Activated gamma-delta T cell (primary cell): ENCODE data around the gene CIAO1.
"Not testable (repeated sequence)": the region's sequence is repeated elsewhere in the genome, so short reads cannot be mapped to it uniquely, and the experiment has no call there.

Source experiments
- DNase-seq: peaks from one replicate; lab custom pipeline; 2025; lab: John Stamatoyannopoulos, UW
- total RNA-seq, 2 donors: gene quantifications; one replicate each; lab custom pipeline; 2026; lab: John Stamatoyannopoulos, UW

CIAO1 gene
- total RNA-seq, result 177 to 180 reads per million in 2 donors

DNA sequence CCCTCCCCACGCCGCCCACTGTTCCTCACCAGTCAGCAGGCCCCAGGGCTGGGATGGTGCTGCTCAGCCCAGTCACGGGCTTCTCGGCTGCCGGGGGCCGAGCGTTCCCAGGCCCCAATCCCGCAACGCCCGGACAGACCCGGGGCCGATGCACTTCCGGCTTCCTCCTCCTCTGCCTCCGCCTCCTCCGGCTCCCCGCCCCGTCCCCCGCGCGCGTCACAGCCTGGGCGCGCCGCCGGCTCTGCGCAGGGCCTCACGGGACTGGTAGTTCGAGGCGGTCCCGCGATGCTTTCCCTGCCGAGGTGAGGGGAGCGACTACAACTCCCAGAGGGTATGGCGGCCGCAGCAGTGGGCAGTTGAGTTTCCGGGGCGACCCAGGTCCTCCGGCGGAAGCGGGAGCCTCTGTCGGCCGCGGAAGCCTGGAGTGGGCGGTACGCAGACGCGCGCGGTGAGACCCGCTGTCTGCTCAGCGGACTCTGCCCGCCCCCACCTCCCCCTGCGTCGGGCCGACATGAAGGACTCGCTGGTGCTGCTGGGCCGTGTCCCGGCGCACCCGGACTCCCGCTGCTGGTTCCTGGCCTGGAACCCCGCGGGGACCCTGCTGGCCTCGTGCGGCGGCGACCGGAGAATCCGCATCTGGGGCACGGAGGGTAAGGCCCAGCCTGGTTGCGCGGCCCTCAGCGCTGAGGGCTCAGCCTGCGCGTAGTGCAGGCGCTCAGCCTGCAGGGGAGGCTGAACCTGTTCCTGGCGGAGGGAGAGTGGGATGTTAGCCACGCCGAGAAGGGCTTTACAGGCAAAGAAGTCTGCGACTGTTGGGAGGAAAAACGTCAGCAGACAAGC is at the start of gene CIAO1, which contains the start of gene TMEM127:
Gene CIAO1 (plus strand): TSS at position 386 of the 840 bp plus-strand sequence. CDS start 126 bp downstream, at position 512.
Gene TMEM127 (minus strand): TSS at position 158 of the 840 bp plus-strand sequence. CDS start 616 bp downstream, outside the sequence.
- peak; percentile 98 for DNase-seq

DNA sequence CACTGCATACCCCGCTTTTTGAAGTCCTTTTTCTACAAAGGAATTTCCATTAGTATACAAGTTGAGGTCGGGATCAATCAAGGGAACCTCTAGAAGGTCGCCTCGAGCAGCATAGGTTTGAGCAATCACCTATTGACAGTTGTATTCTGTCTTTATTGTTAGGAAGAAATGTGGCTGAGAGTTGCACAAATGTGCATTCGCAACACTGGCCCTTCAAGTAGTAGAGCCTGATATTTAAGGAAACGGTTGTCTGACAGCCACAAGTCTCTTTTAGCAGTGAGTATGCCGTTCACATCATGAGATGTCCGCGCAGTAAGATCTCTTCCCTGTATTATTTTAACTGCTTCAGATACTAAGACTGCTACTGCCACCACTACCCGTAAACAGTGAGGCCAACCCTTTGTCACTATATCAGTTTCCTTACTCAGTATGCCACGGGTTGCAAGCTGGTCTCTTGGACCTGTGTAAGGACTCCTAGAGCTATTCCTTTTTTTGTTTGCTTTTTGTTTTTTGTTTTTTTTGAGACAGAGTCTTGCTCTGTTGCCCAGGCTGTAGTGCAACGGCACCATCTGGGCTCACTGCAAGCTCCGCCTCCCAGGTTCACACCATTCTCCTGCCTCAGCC is 47.4 kb upstream of the CIAO1 start:
- DNase-seq, result no peak

DNA sequence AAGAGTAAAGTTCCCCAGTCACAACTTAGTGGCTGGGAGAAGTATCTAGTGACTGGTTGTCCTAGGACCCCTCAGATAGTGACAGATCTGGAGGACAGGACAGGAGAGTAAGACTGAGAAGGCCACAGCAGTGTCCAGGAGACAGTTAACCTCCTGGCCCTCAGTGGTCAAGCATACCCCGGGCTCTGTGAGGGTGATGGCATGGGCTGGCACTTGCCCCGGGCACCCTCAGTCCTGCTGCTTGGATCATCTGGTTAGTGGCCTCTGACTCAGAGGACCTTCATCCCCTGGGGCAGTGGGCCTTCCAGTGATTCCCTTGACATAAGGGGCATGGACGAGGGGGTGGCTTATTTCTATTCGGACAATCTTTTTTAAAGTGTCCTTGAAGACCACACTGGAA is 46.1 kb upstream of the CIAO1 start:
- DNase-seq, result not testable (repeated sequence)

DNA sequence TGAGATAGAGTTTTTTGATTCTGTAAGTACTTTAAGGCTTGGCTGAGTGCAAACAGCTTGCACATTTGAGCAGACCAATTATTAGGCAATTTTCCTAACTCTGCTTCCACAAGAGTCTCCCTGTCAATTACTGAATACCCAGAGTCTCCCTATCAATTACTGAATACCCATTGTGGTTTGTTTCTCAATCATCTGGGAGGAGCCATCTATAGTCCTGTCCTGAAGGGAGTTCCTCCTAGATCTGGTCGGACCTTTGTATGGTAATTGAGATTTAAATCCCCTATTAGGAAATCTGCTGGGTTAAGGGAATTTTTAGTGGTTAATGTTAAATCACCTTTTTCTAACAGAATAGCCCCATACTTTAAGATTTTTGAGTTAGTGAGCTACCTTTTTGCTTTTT is 44.9 kb upstream of the CIAO1 start:
- not testable (repeated sequence) for DNase-seq

DNA sequence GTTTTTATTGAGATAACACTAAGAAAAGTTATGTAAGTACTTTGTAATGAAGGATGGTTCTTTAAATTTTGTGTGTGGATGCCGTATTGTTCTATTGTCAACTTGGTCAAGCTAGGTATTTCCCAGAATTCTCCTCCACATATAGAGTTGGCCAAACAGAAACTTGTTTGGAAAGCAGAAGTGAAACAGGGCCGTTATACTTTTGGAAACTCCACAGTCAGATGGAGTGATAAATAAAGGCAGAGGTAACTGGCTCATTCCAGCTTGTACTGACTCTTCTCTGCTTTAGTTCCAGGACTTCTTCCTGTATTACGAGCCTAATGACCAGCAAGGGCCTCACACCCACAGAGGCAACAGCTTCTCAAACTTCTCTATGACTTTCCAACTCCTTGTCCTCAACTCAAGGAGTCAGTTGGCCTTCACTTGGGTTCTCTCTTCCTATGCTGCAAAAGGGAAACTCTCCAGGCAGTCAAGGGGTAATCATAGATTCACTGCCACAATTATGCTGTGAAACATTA is 41.0 kb upstream of the CIAO1 start:
- no peak for DNase-seq

DNA sequence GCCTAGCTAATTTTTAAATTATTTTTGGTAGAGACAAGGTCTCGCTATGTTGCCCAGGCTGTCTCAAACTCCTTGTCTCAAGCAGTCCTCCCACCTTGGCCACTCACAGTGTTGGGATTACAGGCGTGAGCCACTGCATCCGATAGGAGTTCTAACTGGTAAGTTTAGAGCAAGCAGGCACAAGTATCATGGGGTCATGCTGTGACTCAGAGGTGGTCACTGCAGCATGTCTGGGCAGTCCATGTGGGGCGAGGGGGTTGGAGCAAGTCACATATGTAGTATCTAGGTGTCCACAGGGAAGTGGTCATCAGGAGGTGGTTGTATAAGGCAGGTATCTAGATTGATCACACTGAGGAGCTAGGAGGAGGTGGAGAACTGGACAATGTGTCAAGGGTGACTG is 34.7 kb upstream of the CIAO1 start:
- DNase-seq, result no peak

DNA sequence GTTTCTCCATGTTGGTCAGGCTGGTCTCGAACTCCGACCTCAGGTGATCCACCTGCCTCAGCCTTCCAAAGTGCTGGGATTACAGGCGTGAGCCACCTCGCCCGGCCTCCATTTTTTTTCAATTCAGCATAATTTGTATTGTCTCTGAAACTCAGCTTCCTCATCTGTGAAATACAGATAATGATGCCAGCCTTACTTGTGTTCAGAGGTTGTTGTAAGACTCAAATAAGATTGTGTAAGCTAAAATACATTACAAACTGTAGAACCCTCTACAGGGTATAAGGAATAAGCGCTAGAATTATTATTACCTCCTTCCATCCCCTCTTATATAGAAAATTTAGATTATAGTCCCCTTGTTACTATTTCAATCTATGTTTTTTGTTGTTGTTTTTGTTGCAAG is 32.6 kb upstream of the CIAO1 start:
- no peak for DNase-seq

DNA sequence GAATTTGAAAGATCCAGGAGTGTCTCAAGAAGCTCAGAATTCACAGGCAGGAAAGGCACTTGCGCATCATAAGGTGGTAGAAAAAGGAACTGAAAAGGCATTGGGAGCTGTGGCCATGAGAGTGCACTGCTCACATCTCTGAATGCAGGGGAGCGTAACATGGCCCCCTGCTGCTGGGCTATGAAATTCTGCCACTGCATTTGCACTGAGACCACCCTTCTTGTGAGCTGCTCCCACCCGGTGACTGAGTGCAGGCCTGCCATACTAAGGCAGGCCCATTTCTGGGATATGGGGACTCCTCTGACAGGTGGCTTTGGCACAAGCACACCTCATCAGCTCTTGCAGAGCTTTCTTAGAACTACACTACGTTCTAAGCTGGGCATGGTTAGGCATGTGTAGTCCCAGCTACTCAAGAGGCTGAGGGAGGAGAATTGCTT is 32.1 kb upstream of the CIAO1 start:
- no peak for DNase-seq

DNA sequence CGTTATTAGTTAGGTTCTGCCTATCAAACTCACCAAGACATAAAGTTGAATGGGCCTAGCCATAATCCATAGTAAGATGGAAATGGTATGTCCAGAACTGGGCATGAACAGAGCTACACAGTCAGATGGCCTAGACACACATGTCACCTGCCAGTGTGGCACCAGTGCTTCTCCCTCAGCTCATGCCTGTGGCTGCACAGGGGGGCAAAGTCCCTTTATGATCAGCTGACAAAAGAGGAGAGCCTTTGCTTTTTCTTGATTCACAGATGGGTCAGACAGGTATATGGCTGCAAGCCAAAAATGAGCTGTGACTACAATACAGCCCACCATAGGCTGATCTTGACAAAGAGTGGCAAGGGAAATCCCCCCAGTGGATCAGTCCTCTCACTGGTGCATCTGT is 29.1 kb upstream of the CIAO1 start:
- DNase-seq, result no peak

DNA sequence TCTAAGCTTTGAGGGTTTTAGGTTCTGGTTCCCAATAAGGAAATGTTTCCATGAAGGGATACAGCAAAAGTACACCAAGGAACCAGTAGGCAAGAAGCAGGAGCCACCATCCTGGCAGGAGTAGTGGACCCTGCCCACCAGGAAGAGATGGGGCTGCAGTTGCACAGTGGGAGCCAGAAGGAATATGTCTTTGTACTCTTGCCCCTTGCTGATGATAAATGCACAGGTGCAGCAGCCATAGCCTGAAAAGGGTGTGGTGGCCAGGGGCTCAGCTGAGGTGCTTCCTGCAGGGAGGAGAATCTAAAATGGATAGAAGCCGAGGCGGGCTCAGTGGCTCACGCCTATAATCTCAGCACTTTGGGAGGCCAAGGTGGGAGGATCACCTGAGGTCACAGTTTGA is 27.8 kb upstream of the CIAO1 start:
- DNase-seq, result no peak

DNA sequence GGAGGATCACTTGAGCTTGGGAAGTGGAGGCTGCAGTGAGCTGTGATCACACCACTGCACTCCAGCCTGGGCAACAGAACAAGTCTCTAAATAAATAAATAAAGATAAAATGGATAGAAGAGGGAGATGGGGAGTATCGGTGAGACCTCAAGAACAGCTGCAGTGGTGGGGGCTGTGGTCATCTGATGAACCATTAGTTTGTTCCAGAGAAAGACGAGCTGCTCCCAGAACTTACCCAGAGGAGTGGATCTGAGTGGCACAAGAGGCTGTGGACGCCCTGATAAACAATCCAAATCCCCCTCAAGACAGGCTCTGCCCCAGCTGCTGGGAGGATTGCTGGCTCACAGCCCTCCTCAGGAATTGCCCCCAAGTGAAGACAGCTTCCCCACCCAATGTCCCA is 26.9 kb upstream of the CIAO1 start:
- no peak for DNase-seq

DNA sequence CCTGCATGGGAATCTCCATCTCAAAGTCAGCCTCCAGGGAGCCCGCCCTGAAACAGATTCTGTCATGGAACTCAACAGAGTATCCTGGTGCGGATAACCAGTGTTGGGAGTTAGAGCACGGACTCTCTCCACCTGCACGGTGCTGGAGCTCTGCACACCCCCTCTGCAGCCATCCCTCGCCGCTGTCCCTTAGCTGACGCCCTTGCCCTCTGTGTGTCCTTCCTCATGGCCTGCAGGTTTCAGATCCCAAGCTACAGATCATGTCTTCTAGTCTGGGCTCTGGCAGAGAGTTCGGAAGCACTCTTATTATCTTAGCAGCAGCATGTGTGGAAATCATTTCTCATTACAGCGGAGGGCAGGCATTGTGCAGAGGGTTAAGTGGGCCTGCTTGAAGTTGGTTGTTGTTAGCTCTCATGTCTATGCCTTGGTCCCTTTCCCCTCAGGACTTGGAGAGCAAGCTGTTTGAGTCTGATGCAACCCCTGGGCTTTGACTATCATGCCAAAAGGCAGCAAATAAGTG is 26.2 kb upstream of the CIAO1 start:
- DNase-seq, result no peak

DNA sequence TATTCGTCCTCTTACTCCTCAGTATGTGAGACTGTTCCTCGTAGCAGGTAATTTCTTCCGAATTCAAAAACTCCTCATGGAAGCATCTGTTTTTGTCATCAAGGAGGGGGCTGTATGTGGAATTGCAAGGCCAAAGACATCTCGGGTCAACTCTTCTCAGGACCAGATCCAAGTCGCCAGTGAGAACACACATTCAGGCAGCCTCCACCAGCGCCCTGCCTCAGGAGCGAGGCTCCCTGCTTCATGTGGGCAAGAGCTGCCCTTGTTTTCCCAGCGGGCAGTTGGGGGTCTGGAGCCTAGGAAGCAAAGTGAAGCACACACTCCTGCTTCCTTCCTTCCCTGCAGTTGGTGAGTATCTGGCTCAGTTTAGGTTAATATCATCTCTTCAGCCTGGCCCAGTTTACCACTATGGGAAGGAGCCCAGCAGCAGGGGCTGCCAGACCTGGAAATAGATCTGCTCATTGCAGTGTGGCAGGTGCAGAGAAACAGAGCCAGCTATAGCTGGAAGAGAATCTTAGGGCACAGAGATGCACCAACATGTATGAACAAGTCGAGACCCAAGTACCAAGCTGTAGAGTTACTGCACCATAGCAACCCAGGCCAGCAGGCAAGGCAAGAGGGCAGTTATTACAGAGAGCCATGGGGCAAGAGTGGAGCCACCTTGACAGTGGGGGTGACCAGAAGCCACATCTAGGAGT is 25.5 kb upstream of the CIAO1 start:
- no peak for DNase-seq

DNA sequence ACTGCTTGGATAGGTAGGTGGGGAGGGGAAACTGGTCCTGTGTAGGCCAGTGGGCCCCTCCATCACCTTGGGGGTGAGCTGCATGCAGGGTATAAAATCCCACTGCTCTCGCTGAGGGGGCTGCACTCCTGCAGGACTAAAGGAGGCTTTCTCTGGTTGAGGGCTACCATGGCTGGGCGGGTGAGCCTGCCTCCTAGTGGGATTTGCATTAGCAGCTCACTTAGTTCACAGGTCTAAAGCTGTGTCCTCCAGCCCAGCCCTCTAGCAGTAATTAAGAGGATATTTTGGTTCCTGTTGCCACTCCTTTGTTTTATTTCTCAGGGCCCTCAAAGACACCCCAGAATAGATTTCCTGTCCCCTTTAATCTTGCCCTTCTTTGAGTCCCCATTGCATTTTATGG is 24.8 kb upstream of the CIAO1 start:
- DNase-seq, result no peak

DNA sequence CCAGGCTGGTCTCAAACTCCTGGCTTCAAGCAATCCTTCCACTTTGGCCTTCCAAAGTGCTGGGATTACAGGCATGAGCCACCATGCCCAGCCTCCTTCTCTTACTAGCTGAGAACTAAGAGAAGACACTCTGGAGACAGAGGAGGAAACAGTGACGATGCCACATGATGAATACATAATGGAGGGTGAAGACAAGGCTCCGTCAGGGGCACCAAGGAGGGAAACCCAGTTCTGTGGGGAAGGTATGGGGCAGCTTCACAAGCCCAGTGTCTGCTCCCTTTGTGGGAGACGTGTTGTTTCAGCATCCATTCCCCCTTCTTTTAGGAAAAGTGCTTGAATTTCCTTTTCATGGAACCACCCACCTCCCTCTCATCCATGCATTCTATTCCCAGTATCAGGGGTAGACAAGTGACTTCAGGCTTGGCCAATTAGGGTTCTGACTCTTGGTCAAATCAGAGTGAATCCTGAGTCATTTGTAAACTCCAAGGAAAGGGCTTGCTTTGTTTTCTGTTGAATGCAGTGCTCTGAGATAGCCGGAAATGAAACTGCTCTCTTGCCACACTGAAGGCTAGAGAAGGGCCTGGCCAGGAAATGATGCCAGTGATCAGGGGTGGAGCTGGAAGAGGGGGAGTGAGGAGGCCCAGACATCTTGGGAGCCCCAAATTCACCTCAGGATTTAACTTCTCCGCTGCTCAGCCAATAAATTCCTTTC is 24.0 kb upstream of the CIAO1 start:
- no peak for DNase-seq

DNA sequence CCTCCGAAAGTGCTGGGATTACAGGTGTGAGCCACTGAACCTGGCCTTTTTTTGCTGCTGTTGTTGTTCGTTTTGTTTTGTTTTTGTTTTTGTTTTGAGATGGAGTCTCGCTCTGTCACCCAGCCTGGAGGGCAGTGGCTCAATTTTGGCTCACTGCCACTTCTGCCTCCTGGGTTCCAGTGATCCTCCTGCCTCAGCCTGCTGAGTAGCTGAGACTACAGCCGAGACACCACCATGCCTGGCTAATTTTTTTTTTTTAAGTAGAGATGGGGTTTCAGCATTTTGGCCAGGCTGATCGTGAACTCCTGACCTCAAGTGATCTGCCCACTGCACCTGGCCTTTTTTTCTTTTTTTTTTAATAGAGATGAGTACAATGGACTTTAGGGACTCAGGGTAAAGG is 22.2 kb upstream of the CIAO1 start:
- DNase-seq, result no peak

DNA sequence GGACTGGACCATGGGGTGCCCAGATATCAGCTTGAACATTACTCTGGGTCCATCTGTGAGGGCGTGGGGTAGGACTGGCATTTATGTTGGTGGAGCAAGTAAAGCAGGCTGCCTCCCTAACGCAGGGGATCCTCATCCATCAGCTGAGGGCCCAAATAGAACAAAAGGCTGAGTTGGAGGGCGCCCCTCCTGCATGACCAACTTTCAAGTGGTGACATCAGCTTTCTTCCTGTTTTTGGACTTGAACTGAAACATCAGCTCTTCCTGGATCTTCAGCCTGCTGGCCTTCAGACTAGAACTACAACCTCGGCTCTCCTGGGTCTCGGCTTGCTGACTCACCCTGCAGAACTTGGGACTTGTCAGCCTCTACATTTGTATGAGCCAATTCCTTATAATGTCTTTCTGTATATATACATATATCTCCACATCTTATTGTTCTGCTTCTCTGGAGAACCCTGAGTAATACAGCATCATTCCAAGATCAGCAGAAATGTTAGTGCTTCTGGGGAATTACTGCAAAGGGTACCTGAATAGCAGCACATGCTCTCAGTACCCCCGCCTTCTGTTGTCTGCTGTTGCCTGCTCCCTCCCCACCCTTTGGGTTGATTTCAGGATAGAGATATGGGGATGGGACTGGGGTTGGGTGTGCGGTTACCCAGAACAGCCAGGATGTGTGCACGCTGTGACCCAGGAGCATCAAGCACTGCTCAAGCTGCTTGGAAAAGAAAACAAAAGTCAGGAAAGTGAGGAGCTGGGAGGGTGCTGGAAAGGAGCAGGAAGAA is 20.2 kb upstream of the CIAO1 start:
- DNase-seq, result no peak

DNA sequence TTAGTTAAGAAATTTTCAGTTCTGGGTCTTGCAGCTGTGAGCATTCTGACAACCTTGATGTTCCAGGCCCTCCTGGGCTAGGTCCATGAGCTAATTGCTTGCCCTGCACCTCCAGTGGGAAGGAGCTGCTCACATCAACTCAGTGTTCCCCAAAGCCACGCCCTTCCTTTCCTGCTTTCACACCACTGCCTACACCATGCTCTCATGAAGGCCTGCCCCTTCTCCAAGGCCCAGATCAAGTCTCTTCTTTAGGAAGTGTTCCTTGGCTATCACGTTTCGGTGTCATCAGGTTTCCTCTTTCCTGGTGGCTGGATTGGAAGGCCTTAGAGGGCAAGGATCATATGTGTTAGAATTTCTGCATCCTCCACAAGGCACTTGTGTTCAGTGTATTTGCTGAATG is 19.0 kb upstream of the CIAO1 start:
- no peak for DNase-seq

DNA sequence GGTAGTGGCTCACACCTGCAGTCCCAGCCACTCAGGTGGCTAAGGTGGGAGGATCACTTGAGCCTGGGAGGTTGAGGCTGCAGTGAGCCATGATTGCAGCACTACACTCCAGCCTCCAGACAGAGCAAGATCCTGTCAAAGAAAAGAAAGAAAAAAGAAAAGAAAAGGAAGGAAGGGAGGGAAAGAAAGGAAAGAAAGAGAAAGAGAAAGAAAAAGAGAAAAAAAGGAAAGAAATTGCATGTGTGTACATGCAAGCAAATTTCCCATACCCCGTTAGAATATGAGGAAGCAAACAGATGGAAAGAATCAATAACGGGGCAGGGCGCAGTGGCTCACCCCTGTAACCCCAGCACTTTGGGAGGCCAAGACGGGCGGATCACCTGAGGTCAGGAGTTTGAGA is 18.1 kb upstream of the CIAO1 start:
- no peak for DNase-seq

DNA sequence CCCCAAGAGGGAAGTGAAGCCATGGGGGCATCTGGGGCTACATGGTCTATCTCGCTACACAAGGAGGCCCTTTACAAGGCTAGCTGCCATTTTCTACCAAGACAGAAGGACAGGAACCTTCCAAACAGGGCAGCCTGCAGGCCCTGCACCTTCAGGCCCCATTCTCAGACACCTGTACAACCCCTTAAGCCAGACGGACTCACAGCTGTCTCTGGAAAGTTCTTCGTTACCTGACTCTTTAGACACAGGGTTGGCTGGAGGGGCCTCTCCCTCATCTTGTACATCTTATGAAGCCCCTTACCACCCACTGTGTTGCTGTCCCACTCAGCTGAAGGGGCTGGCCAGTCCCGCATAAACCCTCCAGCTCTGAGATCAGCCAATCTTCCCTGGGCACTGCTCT is 17.4 kb upstream of the CIAO1 start:
- no peak for DNase-seq

DNA sequence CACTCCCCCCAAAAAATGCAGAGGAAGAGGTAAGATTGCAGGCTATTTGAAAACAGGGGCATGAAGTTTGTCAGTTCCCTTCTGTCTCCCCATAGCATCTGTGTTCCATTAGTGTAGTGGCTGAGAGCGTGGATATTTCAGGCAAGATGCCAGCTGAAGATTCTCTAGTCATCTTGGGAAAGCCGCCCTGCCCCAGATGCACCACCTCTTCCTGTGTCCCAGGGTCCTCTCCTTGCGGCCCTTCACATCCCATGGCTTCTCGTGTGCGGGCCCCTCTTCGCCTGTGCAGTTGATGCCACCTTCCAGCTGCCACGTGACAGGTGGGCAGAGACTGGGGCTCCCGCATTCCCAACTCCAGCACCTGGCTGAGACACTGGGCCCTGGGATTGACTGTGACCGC is 16.4 kb upstream of the CIAO1 start:
- no peak for DNase-seq
